ENCODE data around the gene HOXB5. TPM values are rescaled to one million over a fixed set of nuclear protein-coding genes. Genes with fewer than 3 reads are reported as not detected.
A peak's percentile ranks its signal among the peaks of the same experiment; 100 is the strongest.

Gene HOXB5
- total RNA-seq, 4 donors from 2014 or later = 0.27 to 2.7 (median 1.4) TPM

GRCh38 chr17:48562934-48563333 lies 30.6 kb downstream of the HOXB5 start:
- peak overlapping the region in 1 of 2 donors; percentile 63 for H3K4me3 ChIP-seq
- no peaks in the 10 kb centered on the region for H3K9me3 ChIP-seq
- H3K36me3 ChIP-seq = no peaks in the 10 kb centered on the region
- peak overlapping the region in 3 of 4 donors; percentile 97 to 98 (median 97) for H3K27ac ChIP-seq
- WGBS, 2 donors (ENCODE audit: low coverage in 1 of 2) = 15 to 37% methylated on average over 2 to 5 of the region's 5 CpGs
- peaks cover 5 to 100% (median 77%) of the 10 kb centered on the region in 3 donors for H3K4me1 ChIP-seq
- TF ChIP-seq POLR2A (IDR thresholded peaks at IDR 0.05) (no peak), EP300 (IDR thresholded peaks at IDR 0.05) (no peak)
- H3K27me3 ChIP-seq = no peaks in the 10 kb centered on the region
- ATAC-seq = no peak

- no peaks in the 10 kb centered on the region for H3K9me3 ChIP-seq
- WGBS, 2 donors (ENCODE audit: low coverage in 1 of 2) = 42 to 67% methylated on average over 8 to 13 of the region's 15 CpGs
- TF ChIP-seq CTCF (IDR thresholded peaks at IDR 0.05) (peak in 3 of 4 experiments; percentile 20 to 37 (median 22)), POLR2A (IDR thresholded peaks at IDR 0.05) (no peak)
- H3K4me3 ChIP-seq = no peak overlapping the region
- H3K27ac ChIP-seq = peak overlapping the region in 3 of 4 donors; percentile 97 to 98 (median 97)
- no peaks in the 10 kb centered on the region for H3K36me3 ChIP-seq
- ATAC-seq = no peak
- peaks cover 3 to 100% (median 77%) of the 10 kb centered on the region in 3 donors for H3K4me1 ChIP-seq
- no peaks in the 10 kb centered on the region for H3K27me3 ChIP-seq
These were observed 31.4 kb downstream of the HOXB5 start for GRCh38 chr17:48561884-48562810.

DNA sequence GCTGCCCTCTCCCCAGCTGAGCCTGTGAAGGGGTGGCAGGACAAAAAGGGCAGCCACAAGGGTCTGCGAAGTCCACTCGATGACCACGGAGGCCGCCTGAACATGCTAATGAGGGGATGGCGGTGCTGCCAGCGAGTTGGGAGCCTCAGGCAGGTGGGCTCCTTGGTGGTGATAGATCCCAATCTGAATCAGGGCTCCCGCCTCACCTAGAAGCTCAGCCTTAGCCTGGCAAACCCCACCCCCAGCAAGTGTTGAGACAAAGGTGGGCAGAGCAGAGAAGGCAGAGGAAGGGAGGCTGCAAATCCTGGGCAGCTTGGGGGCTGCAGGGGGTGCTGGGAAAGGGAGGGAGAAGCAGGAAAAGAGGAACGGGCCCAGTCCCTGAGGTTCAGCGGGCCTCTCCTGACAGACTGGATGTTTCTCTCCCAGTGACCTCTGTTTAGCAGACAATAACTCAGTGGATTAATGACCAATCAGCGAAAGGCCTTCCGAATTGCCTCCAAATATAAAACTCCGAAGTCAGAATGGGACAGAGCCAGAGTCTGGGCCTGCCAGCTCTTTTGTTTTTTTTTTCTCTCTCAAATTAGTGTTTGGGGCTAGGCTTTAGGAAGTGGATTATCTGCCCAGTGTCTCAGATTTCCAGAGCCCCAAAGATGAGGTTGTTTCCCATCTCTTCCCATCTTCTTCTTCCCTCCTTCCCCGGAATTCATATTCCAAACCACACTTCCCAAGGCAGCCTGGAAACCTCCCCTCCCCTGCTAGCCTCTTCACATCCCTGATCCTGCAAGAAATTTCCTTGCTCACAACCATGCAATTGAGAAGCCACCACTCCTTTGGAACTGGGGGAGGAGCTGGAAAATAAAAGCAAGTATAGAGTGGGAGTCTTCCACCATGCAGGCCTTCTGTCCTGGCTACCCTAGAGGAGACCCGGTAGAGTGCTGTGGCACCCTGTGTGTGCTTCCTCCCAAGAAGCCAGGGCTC lies 33.5 kb downstream of the HOXB5 start:
- peak overlapping the region; percentile 90 to 98 (median 97) for H3K27ac ChIP-seq

GRCh38 chr17:48559122-48559839 lies 34.3 kb downstream of the HOXB5 start:
- H3K27ac ChIP-seq = peak overlapping the region; percentile 90 to 98 (median 97)
- no peaks in the 10 kb centered on the region for H3K36me3 ChIP-seq
- no peaks in the 10 kb centered on the region for H3K9me3 ChIP-seq
- no peaks in the 10 kb centered on the region for H3K27me3 ChIP-seq
- peak overlapping the region; percentile 41 to 60 for H3K4me3 ChIP-seq
- WGBS, 2 donors (ENCODE audit: low coverage in 1 of 2) = 36 to 40% methylated on average over 6 to 16 of the region's 16 CpGs
- peaks cover 0 to 97% (median 68%) of the 10 kb centered on the region in 3 donors for H3K4me1 ChIP-seq
- TF ChIP-seq POLR2AphosphoS5 (IDR thresholded peaks at IDR 0.05) (peak; percentile 5), CTCF (IDR thresholded peaks at IDR 0.05) (no peak)
- ATAC-seq = no peak

More for the DNA sequence above, 33.5 kb downstream of the HOXB5 start:
- no peaks in the 10 kb centered on the region for H3K36me3 ChIP-seq
- ATAC-seq = peak; percentile 35
- H3K27me3 ChIP-seq = no peaks in the 10 kb centered on the region
- H3K9me3 ChIP-seq = no peaks in the 10 kb centered on the region
- TF ChIP-seq CTCF (IDR thresholded peaks at IDR 0.05) (no peak), POLR2AphosphoS5 (IDR thresholded peaks at IDR 0.05) (peak; percentile 62), EP300 (IDR thresholded peaks at IDR 0.05) (no peak), POLR2A (IDR thresholded peaks at IDR 0.05) (peak; percentile 23 to 26)
- H3K4me1 ChIP-seq = peaks cover 0 to 97% (median 72%) of the 10 kb centered on the region in 3 donors
- 22 to 25% methylated on average over 9 to 14 of the region's 14 CpGs for WGBS, 2 donors (ENCODE audit: low coverage in 1 of 2)
- peak overlapping the region in 1 of 2 donors; percentile 60 for H3K4me3 ChIP-seq

All from gastroesophageal sphincter (tissue), 4 donors.